Measurements from ENCODE around the gene GALNT9.

DNA sequence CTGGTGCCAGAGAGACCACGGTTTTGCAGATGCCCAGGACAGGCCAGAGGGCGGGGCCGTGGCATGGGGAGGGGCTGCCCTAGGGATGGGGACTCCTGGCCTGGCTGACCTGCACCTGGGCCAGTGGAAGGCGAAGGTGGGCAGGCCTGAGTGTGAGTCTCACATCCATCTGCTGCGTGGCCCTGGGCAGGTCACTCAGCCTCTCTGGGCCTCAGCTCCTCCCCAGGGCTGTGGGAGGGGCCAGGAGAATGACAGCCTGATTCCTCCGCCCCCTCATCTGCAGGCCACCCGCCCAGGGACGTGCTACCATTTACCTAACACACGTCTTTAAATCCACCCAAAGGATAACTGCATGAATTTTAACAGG, 90.9 kb downstream of the GALNT9 start:
- TF ChIP-seq, protein P1, sequence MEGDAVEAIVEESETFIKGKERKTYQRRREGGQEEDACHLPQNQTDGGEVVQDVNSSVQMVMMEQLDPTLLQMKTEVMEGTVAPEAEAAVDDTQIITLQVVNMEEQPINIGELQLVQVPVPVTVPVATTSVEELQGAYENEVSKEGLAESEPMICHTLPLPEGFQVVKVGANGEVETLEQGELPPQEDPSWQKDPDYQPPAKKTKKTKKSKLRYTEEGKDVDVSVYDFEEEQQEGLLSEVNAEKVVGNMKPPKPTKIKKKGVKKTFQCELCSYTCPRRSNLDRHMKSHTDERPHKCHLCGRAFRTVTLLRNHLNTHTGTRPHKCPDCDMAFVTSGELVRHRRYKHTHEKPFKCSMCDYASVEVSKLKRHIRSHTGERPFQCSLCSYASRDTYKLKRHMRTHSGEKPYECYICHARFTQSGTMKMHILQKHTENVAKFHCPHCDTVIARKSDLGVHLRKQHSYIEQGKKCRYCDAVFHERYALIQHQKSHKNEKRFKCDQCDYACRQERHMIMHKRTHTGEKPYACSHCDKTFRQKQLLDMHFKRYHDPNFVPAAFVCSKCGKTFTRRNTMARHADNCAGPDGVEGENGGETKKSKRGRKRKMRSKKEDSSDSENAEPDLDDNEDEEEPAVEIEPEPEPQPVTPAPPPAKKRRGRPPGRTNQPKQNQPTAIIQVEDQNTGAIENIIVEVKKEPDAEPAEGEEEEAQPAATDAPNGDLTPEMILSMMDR (IDR thresholded peaks at IDR 0.05): no peak
- no peak for TF ChIP-seq POLR2A (IDR thresholded peaks at IDR 0.05)

All from sigmoid colon (tissue), 3 donors.